ENCODE results near the gene KLRD1.
"Not testable (repeated sequence)": the region's sequence is repeated elsewhere in the genome, so short reads cannot be mapped to it uniquely, and the experiment has no call there.

Gene KLRD1, protein sequence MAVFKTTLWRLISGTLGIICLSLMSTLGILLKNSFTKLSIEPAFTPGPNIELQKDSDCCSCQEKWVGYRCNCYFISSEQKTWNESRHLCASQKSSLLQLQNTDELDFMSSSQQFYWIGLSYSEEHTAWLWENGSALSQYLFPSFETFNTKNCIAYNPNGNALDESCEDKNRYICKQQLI

DNA sequence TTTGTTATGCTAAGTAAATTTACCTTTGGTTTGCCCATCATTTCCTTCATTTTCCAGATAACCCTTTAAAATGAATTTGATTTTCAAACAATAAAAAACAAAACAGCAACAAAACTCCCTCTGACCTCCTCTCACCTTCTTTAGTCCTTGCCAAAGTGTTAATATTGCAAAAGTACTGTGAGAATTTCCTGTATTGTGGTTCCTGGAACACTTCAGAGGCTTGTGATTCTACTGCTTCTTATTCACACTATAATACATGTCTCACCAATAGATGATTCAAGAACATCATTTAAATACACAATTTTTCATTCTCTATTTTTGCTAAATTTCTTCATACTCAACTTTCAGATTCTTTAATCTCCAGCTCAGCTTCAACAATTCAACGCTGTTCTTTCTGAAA, at the start of gene KLRD1:
Gene KLRD1, plus strand, starts transcription at position 241 of the 400 bp plus-strand sequence. CDS start 208 bp downstream, outside the sequence.
- DNase-seq = no peak

DNA sequence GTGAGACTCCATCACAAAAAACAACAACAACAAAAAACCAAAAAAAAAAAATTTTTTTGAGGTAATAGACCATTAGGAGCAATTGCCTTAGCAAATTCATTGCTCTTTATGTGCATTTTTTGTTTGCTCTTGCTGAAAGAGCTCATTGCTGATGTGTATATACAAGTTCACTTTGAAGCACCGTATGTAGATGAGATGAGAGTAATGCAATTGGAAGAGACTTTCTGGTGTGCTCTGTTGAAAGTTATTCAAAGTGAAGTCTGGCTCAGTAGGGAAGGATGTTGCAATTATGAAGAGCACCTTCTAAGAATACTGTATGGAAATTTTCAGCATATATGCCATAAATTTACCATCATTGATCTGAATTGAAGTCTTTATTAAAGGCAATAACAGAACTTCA, 46.7 kb upstream of the KLRD1 start:
- no peak for DNase-seq

DNA sequence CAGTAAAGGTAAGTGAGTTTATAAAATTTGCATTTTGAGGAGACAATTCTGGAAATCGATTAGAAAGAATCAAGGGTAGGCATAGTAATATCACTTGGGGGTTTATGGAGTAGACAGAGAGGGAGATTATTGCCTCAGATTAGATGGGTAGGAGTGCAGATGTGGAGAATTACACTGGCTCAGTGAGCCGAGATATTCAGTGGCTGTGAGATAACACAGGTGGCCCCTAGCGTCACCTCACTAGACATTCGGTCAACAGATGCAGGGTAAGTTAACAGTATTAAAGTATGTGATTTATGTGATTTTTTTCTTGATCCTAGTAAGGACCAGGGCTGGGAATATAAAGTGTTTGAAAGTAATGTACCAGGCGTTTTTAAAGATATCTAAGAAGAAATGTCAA, 39.6 kb upstream of the KLRD1 start:
- DNase-seq = no peak

DNA sequence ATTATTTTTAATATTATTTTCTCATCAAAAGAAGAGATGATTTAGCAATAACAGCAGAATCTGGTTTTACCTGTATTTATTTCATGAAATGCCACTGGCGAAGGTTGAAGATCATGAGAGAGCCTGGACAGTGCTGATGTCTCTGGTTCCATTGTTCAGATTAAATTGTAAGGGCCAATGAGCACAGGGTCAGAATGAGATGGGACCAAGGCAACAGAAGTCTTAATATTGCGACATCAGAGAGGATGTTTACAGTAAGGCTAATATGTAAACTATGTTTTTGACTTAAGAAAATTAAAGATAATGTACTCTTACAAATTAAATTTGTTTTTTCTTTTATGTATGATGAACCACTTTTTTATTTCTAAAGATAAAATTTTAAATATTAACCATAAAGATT, 35.2 kb upstream of the KLRD1 start:
- DNase-seq = no peak

DNA sequence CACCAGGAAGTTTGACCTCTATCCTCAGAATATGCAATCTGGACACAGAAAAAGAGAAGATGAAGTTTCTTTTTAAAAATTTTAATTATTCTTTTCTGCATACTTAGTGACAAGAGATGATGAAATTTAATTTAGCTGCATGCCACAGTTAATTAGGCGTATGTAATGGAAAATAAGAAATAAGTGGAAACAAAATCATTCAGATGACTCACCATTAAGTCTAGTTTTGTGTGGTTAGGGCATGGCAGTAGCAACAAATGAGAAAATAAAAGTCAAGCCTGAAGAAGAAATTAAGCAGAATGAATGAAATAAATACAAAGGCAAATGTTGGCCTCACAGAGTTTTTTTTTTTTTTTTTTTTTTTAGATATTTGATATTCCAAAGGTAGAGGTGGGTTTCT, 30.9 kb upstream of the KLRD1 start:
- DNase-seq = no peak

DNA sequence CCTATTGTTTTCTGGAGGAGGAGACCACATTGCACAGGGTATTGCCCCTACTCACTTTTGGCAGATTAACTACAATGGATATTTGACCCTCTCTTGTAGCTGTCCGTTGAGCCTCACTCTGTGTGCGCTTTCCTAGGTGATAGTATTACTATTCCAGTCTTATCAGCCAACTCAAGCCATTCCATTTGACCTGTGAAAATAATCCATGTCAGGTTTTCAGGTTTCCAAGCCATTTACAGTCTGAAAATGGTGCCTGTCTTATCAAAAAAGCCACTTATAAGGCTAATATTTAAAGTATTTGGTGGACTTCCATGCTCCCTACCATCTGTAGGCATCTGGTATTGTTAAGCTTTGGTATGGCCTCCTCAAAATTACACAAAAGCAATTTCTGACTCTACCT, 29.6 kb upstream of the KLRD1 start:
- no peak for DNase-seq

DNA sequence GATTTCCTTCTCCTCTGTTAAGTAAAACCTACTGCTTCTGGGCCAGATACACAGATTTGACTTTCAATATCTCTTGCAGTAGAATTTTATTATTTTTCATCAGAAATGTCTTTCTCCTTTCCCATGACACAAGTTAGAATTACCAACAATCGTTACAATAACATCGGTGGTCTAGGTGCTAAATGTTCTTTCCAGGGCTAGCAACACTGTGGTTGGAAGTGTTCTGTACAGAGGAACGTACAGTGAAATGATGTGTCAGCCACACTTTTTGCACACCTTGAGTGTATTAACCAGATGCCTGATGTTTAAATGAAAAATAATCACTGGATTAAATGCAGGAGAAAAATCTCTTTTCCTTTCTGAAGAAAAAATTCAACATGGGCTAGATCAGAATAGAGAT, 27.7 kb upstream of the KLRD1 start:
- no peak for DNase-seq

DNA sequence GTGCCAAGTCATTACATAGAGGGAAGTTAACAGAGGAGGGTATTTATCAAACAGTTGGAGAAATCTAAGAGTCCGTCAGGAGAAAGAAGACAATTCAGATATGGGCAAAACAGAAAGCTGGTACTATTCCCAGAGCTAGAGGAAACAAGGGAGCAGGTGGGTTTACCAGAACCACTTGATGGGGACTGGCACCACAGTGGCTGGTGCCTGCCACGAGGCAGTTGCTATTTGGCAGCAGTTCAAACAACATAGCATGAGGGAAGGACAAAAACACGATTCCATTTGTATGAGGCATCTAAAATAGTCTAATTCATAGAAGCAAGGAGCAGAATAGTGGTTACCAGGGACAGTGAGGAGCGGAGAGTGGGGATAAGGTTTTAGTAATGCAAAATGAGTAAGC, 24.6 kb upstream of the KLRD1 start:
- no peak for DNase-seq

DNA sequence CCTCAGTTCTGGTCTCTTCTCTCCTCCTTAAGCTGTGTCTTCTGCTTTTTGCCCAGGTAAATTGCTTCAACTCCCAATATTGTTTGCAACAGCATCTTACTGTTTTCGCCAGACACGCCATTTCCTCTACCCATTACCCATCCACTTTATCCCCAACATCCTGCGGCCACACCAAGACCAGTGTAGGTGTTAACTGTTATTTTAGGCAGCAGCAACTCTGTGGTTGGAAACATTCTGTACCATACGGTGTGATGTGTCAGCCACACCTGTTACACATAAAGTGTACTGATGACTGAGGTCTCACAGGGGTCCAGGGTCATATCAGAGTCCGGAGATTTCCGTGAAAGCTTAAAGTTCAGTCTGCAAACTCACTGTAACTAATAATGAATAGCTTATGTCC, 21.8 kb upstream of the KLRD1 start:
- DNase-seq = no peak

DNA sequence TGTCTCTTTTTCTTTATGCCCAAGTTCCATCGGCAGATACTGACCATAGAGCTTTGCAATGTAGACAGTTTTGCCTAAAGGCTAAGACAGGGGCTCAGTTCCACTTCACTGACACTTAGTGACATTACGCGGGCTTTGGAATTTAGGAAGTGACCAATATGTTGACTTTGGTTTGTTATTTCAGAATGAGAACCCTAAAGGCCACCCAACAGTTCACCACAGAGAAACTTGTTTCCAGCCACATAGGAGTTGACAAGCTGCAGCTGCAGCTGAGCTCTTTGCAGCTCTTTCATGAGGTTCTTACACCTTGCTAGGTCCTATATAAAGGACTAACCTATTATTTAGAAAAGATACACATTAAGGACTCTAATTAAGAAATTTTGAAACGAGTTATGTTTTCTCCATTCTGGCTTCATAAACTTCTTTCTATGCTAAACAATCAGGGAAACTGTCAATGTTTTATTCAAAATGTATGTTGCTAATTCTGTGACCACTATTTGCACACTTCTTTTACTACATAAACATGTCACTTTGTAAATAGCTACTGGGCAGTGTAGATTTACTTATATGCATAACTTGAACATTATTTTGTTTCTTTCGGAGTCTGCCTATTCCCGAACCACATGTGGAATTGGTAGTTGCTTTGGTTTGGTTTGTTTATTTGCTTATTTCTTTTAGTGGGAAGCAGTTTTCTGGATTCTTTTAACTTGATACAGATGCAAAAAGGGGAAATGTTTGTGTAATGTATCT, 18.5 kb upstream of the KLRD1 start:
- no peak for DNase-seq

DNA sequence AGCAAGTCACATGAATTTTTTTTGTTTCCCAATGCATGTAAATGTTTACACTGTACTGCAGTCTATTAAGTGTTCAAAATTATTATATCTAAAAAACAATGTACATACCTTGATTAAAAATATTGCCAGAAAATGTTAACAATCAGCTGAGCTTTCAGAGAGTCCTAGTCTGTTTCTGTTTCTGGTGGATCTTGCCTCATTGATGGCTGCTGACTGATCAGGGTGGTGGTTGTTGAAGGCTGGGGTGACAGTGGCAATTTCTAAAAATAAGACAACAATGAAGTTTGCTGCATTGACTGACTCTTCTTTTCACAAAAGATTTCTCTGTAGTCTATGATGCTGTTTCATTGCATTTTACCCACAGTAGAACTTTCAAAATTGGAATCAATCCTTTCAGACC, 16.6 kb upstream of the KLRD1 start:
- DNase-seq = no peak

DNA sequence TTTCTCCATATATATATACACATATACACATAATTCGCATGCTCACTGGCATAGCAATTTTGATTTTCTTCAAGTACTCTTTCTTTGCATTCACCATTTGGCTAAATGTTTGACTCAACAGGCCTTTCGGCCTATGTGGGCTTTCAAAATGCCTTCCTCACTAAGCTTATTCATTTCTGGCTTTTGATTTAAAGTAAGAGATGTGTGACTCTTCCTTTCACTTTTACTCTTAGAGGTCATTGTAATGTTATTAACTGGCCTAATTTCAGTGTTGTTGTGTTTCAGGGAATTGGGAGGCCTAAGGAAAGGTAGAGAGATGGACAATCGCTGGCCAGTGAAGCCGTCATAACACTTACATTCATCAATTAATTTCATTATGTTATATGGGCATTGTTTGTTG, 14.5 kb upstream of the KLRD1 start:
- DNase-seq = no peak

DNA sequence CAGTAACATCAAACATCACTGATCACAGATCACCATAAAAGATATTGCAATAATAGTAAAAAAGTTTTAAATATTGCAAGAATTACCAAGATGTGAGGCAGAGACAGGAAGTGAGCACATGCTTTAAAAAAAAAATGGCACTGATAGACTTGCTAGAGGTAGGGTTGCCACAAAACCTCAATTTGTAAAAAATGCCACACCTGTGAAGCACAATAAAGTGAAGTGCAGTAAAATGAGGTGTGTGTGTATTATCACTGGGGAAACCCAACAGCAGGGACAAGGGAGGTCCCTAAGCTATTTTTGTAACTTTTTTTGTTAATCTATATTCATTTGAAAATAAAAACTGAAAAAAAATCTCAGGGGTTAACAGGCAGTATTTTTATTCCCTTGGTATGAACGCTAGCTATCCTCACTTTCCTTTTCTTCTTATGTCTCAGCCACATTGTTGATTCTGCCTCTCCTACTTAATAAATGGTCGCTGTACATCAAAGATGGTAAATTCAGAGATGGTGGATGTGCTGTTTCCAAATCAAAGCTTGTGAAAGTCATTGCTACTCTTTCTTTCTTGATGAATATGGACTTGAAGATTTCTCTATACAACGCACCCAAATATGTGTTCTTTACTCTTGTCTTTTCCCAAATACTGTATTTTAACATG, 14.0 kb upstream of the KLRD1 start:
- no peak for DNase-seq

DNA sequence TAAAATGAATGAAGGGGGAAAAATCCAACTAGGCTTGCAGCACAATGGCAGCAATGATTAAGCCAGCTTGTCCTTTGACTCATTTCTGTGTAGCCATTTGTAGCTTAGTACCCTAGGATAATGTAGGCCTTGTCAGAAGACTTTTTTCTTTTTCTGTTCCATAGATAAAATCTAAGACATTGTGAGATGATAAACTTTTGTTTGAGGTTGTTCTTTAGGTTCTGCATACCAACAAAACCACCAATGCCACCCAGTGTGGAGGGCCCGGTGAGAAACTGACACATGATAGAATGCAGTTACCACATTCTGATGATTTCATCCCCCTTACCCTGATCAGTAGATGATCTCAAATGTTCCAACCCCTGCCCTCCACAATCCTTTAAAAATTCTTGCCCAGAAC, 6.6 kb upstream of the KLRD1 start:
- no peak for DNase-seq

DNA sequence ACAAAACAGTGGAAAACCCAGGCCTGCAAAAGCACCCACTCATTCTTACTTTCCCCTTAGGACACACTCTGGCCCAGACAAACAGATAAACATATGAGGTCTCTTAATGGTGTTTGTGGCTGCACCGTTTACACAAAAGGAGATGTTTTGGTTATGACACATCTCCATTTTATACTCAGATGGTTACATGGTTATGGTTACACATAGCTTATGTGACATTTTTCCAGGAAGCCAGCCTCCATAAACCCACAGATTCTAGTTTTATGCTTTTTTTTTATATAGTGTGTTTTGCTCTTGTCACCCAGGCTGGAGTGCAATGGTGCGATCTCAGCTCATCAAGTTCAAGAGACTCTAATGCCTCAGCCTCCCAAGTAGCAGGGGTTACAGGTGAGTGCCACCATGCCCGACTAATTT, 3.5 kb upstream of the KLRD1 start:
- DNase-seq = no peak

DNA sequence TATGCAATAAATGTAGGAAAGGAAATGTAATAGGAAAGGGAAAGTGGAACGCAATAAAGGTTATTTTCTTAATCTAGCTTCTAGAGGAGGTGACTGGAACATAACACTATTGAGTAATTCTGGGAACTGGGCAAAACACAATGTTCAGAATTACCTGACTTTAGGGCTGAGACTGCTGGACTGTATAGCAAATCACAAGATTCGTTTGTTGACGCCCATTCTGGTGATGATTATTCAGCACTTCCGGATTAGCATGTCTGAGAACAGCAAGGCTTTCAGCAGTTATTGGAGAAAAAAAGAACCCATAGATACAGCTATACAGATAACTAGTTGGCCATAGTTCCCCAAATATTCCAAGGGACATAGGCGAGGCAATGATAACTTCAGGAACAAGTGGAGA, 2.3 kb upstream of the KLRD1 start:
- DNase-seq = no peak

DNA sequence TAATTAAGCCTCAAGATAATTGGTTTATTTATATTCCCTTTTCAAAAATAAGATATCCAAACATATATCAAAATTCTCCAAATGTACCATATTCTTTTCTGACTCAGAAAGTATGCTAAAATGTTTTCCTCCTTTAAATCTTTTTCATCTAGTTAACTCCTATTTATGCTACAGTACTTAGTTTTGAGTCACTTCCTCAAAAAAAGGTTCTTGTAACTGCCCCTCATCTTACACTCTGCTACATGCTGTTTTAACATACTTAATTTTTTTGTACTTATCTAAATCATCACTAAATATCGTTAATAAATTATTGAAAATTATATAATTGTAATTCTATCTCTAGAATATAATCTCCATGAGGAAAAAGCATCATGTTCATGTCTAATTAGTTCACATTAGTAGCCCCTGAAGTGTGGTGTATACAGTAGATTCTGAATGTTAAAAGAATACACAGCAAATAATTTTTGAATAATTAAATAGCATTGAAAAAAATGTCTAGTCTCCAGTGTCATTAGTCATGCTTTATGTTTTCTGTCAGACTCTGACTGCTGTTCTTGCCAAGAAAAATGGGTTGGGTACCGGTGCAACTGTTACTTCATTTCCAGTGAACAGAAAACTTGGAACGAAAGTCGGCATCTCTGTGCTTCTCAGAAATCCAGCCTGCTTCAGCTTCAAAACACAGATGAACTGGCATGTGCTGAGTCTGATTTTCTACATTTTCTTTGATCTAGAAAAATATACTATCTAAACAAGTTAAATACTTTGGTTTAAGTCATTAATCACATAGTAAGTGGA, 3.5 kb downstream of the KLRD1 start:
- no peak for DNase-seq

DNA sequence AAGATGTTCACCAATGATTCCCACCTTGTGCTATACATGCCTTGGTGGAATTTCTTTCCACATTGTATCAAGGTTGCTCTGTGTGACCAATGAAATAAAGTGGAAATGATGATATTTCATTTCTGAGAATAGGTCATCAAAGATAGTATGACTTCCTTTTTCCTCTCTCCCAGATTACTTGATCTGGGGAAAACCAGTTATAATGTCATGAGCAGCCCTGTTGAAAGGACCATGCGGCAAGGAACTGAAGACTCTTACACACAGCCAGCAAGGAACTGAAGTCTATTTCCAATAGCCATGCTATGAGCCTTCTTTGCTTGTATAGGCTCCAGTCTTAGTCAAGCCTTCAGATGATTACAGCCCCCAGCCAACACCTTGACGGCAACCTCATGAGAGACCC, 11.7 kb downstream of the KLRD1 start:
- DNase-seq = no peak

DNA sequence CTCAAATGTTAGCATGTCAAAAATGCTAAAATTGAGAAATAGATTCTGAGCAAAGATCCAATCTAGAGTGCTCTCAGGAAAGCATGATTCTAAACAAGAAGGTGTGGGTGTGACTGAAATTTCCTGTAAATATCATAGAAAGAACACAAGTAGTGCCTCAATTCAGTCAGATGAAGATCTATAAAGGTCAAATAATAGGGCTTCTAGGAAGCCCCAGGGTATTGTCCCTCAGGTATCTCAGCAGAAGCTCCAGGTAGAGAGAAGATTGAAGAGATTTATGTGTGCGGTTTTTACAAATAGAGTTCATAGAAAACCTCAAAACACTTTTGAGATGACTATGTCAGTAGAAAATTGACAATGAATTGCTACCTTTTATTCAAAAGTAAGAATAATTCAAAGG, 13.0 kb downstream of the KLRD1 start:
- DNase-seq = no peak

DNA sequence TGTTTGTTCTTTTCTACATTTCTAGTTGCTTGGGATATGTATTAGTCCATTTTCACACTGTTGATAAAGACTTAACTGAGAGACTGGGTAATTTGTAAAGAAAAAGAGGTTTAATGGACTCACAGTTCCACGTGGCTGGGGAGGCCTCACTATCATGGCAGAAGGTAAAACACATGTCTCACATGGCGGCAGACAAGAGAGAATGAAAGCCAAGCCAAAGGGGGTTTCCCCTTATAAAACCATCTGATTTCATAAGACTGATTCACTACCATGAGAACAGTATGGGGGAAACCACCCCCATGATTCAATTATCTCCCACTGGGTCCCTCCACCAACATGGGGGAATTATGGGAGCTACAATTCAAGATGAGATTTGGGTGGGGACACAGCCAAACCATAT, 21.0 kb downstream of the KLRD1 start:
- DNase-seq = not testable (repeated sequence)

DNA sequence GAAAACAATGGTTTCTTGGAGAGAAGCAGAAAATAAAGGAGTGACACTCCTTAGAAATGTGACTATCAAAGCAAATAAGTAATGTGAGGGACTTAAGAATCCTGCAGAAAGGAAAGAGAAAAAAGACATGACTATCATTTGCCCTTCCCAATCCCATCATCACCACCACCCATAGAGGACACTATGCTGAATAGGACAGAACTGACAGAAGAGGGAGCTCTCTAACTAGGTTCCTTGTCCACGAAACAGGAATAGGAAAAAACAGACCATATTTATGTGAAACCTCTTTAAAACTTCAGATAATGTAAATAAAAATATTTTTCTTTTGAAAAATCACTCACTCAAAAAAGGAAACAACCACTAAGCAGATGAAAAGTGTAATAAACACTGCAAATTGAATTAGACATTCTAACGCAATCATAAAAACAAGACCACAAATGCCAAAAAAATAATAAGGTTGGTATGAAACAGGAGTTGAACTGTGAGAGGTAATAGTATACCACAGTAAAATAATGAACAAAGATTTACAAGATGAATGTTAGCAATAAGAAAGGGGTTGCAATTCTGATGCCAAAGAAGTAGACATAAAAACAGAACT, 24.1 kb downstream of the KLRD1 start:
- no peak for DNase-seq

DNA sequence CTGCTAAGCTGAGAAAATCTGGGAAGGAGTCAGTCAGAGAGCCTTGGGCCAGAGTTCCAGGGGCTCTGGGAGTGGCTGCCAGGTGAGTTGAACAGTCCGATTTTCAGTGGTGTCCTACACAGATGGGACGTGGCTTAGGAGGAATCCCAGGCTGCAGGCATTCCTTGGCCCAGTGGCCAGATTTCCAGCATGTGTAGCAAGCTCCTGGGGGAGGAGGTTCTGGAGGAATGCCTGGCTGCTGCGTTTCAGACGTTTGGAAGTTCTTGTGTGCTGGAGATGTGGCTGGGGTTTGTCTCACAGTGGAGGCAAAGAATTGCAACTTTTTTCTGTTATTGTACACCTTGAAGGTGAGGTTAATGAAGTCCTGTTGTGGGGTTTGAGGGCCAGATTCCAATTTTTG, 28.5 kb downstream of the KLRD1 start:
- not testable (repeated sequence) for DNase-seq

DNA sequence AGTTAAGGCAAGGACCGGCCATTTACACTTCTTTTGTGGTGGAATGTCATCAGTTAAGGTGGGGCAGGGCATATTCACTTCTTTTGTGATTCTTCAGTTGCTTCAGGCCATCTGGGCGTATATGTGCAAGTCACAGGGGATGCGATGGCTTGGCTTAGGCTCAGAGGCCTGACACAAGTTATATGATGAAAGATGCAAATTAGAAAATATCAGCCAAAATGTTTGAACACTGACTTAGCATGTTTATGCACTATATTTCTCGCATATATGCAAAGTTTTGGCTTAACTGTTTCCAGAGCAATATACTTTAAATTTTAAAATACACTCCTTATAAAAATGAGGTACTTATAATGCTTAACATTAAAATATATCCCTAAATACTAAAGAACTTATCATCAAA, 30.8 kb downstream of the KLRD1 start:
- DNase-seq = not testable (repeated sequence)
